GM12878 (cell line): ENCODE results near the gene C11orf52. TPM values are rescaled to one million over a fixed set of nuclear protein-coding genes. Genes with fewer than 3 reads are reported as not detected.

Source experiments
- ATAC-seq: fragments of 200-7000 bp; cut with Tn5 transposase; 3 replicates; pipeline ENCODE4 v1.9.1; 2020; ENCODE audit warnings: mild to moderate bottlenecking, moderate library complexity
- BruUV-seq: library from RNA; stranded (reverse); fragments of 400-500 nt; replicated peaks from 2 replicates; lab custom pipeline; 2021; lab: Mats Ljungman, UMichigan
- CTCF ChIA-PET: fragments of 300-600 bp; sonication (Branson Sonifier 250); formaldehyde crosslinking; extraction: SDS; loops from one replicate; lab custom pipeline; 2021; ENCODE audit warnings: inconsistent platforms; lab: Yijun Ruan, JAX
- POLR2A ChIA-PET: fragments of 350-600 bp; formaldehyde crosslinking; extraction: SDS; loops from one replicate; lab custom pipeline; 2021; ENCODE audit warnings: inconsistent platforms; lab: Charles Lee
- RAD21 ChIA-PET: fragments of 300-600 bp; sonication (Branson Sonifier 250); formaldehyde crosslinking; loops from one replicate; lab custom pipeline; 2023; ENCODE audit warnings: antibody characterized with exemption; ENCODE audit not compliant: unreplicated experiment; lab: Charles Lee
- SMC1A ChIA-PET: fragments of 300-600 bp; sonication (Branson Sonifier 250); formaldehyde crosslinking; loops from one replicate; lab custom pipeline; 2023; ENCODE audit not compliant: unreplicated experiment, uncharacterized antibody; lab: Charles Lee
- DNase-seq: peaks from one replicate; pipeline ENCODE4 v3.0.0-alpha.2; 2011; ENCODE audit warnings: low read depth, low spot score
- FAIRE-seq: peaks from 3 replicates; lab custom pipeline; 2011; peaks lifted over from hg19 to GRCh38; lab: Jason Lieb, UNC
- H2AFZ ChIP-seq: 2 replicates; pipeline ENCODE4 v1.6.0; 2011; ENCODE audit warnings: low read depth, low read length, control low read depth; ENCODE audit not compliant: control insufficient read depth
- H3K27ac ChIP-seq: 2 replicates; pipeline ENCODE4 v1.5.1; 2011; ENCODE audit warnings: control low read depth; ENCODE audit not compliant: control insufficient read depth, insufficient read depth
- H3K27me3 ChIP-seq, 2 experiments: replicated peaks in 1 of 2; 2 replicates each; pipeline versions ENCODE4 v1.6.0 to v1.6.1; 2011; ENCODE audit warnings: low read length in 1 of 2; ENCODE audit not compliant: control insufficient read depth in 2 of 2, insufficient read depth in 2 of 2
- H3K36me3 ChIP-seq, 2 experiments: 2 replicates each; pipeline ENCODE4 v1.5.1; 2011; ENCODE audit warnings: low read length in 1 of 2; ENCODE audit not compliant: control insufficient read depth in 2 of 2, insufficient read depth in 2 of 2
- H3K4me1 ChIP-seq: 2 replicates; pipeline ENCODE4 v1.6.1; 2011; ENCODE audit warnings: mild to moderate bottlenecking, low read length, moderate library complexity, mixed read lengths; ENCODE audit not compliant: control insufficient read depth, insufficient read depth
- H3K4me2 ChIP-seq: 2 replicates; pipeline ENCODE4 v1.6.0; 2011; ENCODE audit warnings: control low read depth; ENCODE audit not compliant: control insufficient read depth, insufficient read depth
- H3K4me3 ChIP-seq: fragments of 200-600 bp; sonication (generic); 2 replicates; pipeline ENCODE4 v1.5.1; 2016
- H3K79me2 ChIP-seq: 2 replicates; pipeline ENCODE4 v1.6.0; 2011; ENCODE audit warnings: low read length; ENCODE audit not compliant: control insufficient read depth, insufficient read depth
- H3K9ac ChIP-seq: 2 replicates; pipeline ENCODE4 v1.8.0; 2011; ENCODE audit warnings: low read length, control low read depth, mixed read lengths; ENCODE audit not compliant: control insufficient read depth, insufficient read depth
- H3K9me3 ChIP-seq: replicated peaks from 3 replicates; pipeline ENCODE4 v1.5.1; 2011; ENCODE audit warnings: mild to moderate bottlenecking, low read length; ENCODE audit not compliant: control insufficient read depth, insufficient read depth
- H4K20me1 ChIP-seq: 2 replicates; pipeline ENCODE4 v1.6.0; 2011; ENCODE audit not compliant: control insufficient read depth, insufficient read depth
- CBX5 ChIP-seq: sonication (generic); IDR thresholded peaks from 2 replicates; pipeline ENCODE4 v1.6.1; 2016; ENCODE audit warnings: low read depth, moderate library complexity, mild to moderate bottlenecking, inconsistent platforms
- GABPA ChIP-seq: IDR thresholded peaks from 2 replicates; pipeline ENCODE4 v1.6.1; 2014; ENCODE audit warnings: antibody characterized with exemption, low read depth, mild to moderate bottlenecking, inconsistent platforms
- HDAC2 ChIP-seq: fragments of 200-600 bp; sonication (generic); IDR thresholded peaks from 2 replicates; pipeline ENCODE4 v1.6.1; 2017
- IRF3 ChIP-seq: fragments of 450-650 bp; IDR thresholded peaks from 2 replicates; pipeline ENCODE4 v1.6.1; 2014; ENCODE audit warnings: mild to moderate bottlenecking
- IRF4 ChIP-seq: IDR thresholded peaks from 2 replicates; pipeline ENCODE4 v1.6.1; 2011; ENCODE audit warnings: low read depth, low read length
- JUNB ChIP-seq: IDR thresholded peaks from 2 replicates; pipeline ENCODE4 v1.6.1; 2016; ENCODE audit warnings: antibody characterized with exemption, mild to moderate bottlenecking
- NFIC ChIP-seq: IDR thresholded peaks from 2 replicates; pipeline ENCODE4 v1.6.1; 2012; ENCODE audit warnings: low read depth, mild to moderate bottlenecking, inconsistent platforms, low read length, moderate library complexity
- NR2C1 ChIP-seq: fragments of 450-650 bp; IDR thresholded peaks from 2 replicates; pipeline ENCODE4 v1.6.1; 2017; ENCODE audit warnings: antibody characterized with exemption, mild to moderate bottlenecking, moderate library complexity
- NR2F1 ChIP-seq: fragments of 450-650 bp; conservative IDR thresholded peaks from 2 replicates; pipeline ENCODE4 v1.6.1; 2017; ENCODE audit warnings: mild to moderate bottlenecking
- PKNOX1 ChIP-seq: fragments of 450-650 bp; IDR thresholded peaks from 2 replicates; pipeline ENCODE4 v1.6.1; 2016; ENCODE audit warnings: mild to moderate bottlenecking
- POU2F2 ChIP-seq: IDR thresholded peaks from 3 replicates; pipeline ENCODE4 v1.6.1; 2011; ENCODE audit warnings: low read depth, mild to moderate bottlenecking, low read length, borderline replicate concordance
- PRDM15 ChIP-seq: fragments of 450-650 bp; formaldehyde crosslinking; IDR thresholded peaks from 2 replicates; pipeline ENCODE4 v1.4.0; 2020; ENCODE audit warnings: mild to moderate bottlenecking, moderate library complexity
- REST ChIP-seq: IDR thresholded peaks from 2 replicates; pipeline ENCODE4 v1.6.1; 2012; ENCODE audit warnings: mild to moderate bottlenecking, low read depth, low read length
- ZNF24 ChIP-seq: fragments of 450-650 bp; IDR thresholded peaks from 2 replicates; pipeline ENCODE4 v1.6.1; 2017; ENCODE audit warnings: antibody characterized with exemption, mild to moderate bottlenecking
- WGBS: methylation state at CpG from one replicate; pipeline ENCODE4 v1.1.6; 2016; ENCODE audit warnings: low lambda C conversion rate; ENCODE audit not compliant: insufficient replicate concordance, insufficient coverage; ENCODE audit errors: missing lambda C conversion rate; 5-methylcytosine and 5-hydroxymethylcytosine counted together
- in situ Hi-C: fragments of 300-500 bp; cut with MboI; formaldehyde crosslinking; loops from 9 replicates; pipeline ENCODE4 v1.14.3; 2018; ENCODE audit warnings: mixed read lengths
- intact Hi-C: fragments of 100-400 bp; cut with micrococcal nuclease; formaldehyde crosslinking; loops from one replicate; pipeline ENCODE4 v1.14.2; 2022; ENCODE audit not compliant: unreplicated experiment
- polyA plus RNA-seq, 11 experiments: library from polyadenylated mRNA; depleted of rRNA in 4 of 11; unstranded in 6 of 11; stranded (reverse) in 5 of 11; fragments of >200 nt; fragmentation: Nextera tagmentation in 4 of 11; fragmentation: Illumina TruSeq in 1 of 11; extraction: Ambion mirVana in 4 of 11; extraction: Trizol in 1 of 11; gene quantifications; 1 replicate in 1 of 11; 2 replicates in 10 of 11; pipeline versions ENCODE4 v1.2.1 to v1.2.3, GENCODE V29; 2011 to 2016; ENCODE audit warnings: inconsistent platforms in 2 of 11, missing spikeins in 2 of 11, low read depth in 1 of 11
- total RNA-seq, 4 experiments: library from RNA; depleted of rRNA in 3 of 4; stranded (reverse); fragments of >200 nt in 3 of 4; fragmentation: Illumina TruSeq in 1 of 4; extraction: Trizol in 1 of 4; gene quantifications; 2 replicates each; pipeline versions ENCODE4 v1.2.1 to v1.2.3, GENCODE V29; 2013 to 2021

Gene C11orf52
- total and polyA plus RNA-seq, 10 of the 15 experiments (the other 5 are each of a cell fraction or from before 2014, with no cell fraction given), result not detected

- TF ChIP-seq PKNOX1 (no peak), JUNB (no peak), NFIC (no peak)
Observed at GRCh38 chr11:111949519-111950426, 31.1 kb downstream of the C11orf52 start (continued).

- no peaks in the 10 kb centered on the region for H4K20me1 ChIP-seq
- FAIRE-seq, result no peak
- DNase-seq, result no peak
- ChIA-PET RAD21 (no interaction called here), POLR2A (no interaction called here), SMC1A (no interaction called here), CTCF (no interaction called here)
- no peaks in the 10 kb centered on the region for H3K36me3 ChIP-seq
- H3K9ac ChIP-seq, result no peak overlapping the region
- intact Hi-C loops, result no loop called here
- H3K4me1 ChIP-seq, result peaks cover 8% of the 10 kb centered on the region
- no peak overlapping the region for H3K4me2 ChIP-seq
- BruUV-seq, result no TSS peak
- WGBS, result 49% methylated on average over 3 of the region's 3 CpGs
- no peak for ATAC-seq
- no peak overlapping the region for H2AFZ ChIP-seq
- peaks cover 2% of the 10 kb centered on the region; the same call in 1 of the 3 replicates for H3K9me3 ChIP-seq
- no peaks in the 10 kb centered on the region for H3K79me2 ChIP-seq
- H3K4me3 ChIP-seq, result no peak overlapping the region
- in situ Hi-C loops, result no loop called here
- H3K27me3 ChIP-seq, result no peaks in the 10 kb centered on the region
- H3K27ac ChIP-seq, result no peak overlapping the region
- TF ChIP-seq IRF3 (no peak), CBX5 (no peak), IRF4 (no peak), POU2F2 (no peak), ZNF24 (no peak), PRDM15 (no peak), NR2F1 (no peak), HDAC2 (no peak), REST (no peak), NR2C1 (no peak), GABPA (no peak)
Observed at GRCh38 chr11:111951565-111951964, 32.9 kb downstream of the C11orf52 start.
